ENCODE measurements around the gene CTF1.
A peak's percentile ranks its signal among the peaks of the same experiment; 100 is the strongest.

Gene CTF1

DNA sequence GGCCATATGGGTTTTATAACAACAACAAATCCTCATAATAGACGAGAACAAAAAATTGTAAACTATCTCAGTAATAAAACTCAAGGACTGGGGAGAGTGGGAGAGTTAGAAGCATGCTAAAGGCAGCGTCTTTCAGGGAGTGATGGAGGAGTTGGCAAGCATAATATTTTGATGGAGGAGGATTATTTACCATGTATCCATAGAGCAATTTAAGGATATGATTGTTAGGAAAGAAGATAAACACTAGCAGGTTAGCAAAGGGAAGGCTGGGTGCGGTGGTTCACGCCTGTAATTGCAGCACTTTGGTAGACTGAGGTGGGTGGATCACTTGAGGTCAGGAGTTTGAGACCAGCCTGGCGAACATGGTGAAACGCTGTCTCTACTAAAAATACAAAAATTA lies 30.4 kb upstream of the CTF1 start:
- no peak for DNase-seq (ENCODE audit: low read depth)
- TF ChIP-seq, protein P1, sequence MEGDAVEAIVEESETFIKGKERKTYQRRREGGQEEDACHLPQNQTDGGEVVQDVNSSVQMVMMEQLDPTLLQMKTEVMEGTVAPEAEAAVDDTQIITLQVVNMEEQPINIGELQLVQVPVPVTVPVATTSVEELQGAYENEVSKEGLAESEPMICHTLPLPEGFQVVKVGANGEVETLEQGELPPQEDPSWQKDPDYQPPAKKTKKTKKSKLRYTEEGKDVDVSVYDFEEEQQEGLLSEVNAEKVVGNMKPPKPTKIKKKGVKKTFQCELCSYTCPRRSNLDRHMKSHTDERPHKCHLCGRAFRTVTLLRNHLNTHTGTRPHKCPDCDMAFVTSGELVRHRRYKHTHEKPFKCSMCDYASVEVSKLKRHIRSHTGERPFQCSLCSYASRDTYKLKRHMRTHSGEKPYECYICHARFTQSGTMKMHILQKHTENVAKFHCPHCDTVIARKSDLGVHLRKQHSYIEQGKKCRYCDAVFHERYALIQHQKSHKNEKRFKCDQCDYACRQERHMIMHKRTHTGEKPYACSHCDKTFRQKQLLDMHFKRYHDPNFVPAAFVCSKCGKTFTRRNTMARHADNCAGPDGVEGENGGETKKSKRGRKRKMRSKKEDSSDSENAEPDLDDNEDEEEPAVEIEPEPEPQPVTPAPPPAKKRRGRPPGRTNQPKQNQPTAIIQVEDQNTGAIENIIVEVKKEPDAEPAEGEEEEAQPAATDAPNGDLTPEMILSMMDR (conservative IDR thresholded peaks at IDR 0.05; ENCODE audit: low read length): no peak
- no peak overlapping the region for H3K4me3 ChIP-seq (ENCODE audit: low read length)

DNA sequence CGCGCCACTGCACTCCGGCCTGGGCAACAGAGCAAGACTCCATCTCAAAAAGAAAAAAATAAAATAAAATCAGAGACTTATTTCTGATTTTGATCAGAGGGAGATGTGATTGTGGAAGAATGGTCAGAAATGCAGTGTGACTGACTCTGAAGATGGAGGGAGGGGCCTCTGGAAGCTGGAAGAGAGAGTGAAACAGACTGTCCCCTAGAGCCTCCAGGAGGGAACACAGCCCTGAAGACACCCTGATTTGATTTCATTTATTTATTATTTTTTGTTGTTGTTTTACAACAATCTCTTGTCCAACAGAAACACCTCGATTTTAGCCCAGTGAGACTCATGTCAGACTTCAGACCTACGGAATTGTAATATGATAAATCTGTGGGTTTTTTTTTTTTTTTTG lies 28.7 kb upstream of the CTF1 start:
- no peak overlapping the region for H3K4me3 ChIP-seq (ENCODE audit: low read length)
- TF ChIP-seq, protein P1 (conservative IDR thresholded peaks at IDR 0.05; ENCODE audit: low read length): peak; percentile 27
- DNase-seq (ENCODE audit: low read depth): no peak

DNA sequence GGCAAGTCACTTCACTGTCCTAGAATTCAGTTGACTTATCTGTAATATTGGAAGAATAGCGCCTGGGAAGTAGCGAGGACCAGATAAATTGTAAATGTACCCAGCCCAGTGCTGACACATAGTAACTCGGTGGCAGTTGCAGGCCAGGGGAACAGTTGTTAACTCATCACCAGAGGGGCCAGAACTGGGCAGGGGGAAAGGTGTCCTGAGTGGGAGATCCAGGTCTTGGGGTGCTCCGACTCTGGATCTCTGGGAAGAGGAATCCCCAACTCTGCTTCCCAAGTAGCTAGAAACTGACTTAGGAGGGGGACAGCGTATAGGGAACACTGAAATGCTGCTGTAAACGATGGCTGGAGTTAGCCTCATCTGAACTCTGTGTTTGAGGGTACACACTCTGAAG lies 25.5 kb upstream of the CTF1 start:
- no peak overlapping the region for H3K4me3 ChIP-seq (ENCODE audit: low read length)
- TF ChIP-seq, protein P1 (conservative IDR thresholded peaks at IDR 0.05; ENCODE audit: low read length): no peak
- DNase-seq (ENCODE audit: low read depth): no peak

DNA sequence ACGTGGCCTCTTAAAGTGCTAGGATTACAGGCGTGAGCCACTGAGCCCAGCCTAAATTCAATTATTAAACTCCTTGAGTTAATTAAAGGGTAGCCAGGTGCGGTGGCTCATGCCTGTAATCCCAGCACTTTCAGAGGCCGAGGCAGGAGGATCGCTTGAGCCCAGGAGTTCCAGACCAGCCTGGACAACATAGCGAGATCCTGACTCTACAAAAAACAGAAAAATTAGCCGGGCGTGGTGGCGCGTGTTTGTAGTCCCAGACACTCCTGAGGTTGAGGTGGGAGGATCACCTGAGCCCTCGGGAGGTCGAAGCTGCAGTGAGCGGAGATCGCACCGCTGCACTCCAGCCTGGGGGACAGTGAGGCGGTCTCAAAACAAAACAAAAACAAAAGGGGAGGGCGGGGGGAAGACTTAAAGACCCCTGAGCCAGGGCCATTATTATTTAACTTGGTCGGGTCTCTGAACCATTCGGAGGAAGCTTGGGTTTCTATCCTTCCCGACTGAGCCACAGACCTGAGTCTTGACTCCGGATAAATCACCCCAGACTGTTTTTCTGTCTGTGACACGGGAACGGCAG lies 22.1 kb upstream of the CTF1 start:
- DNase-seq (ENCODE audit: low read depth): no peak
- H3K4me3 ChIP-seq (ENCODE audit: low read length): peak overlapping the region; percentile 92
- TF ChIP-seq, protein P1 (conservative IDR thresholded peaks at IDR 0.05; ENCODE audit: low read length): no peak

DNA sequence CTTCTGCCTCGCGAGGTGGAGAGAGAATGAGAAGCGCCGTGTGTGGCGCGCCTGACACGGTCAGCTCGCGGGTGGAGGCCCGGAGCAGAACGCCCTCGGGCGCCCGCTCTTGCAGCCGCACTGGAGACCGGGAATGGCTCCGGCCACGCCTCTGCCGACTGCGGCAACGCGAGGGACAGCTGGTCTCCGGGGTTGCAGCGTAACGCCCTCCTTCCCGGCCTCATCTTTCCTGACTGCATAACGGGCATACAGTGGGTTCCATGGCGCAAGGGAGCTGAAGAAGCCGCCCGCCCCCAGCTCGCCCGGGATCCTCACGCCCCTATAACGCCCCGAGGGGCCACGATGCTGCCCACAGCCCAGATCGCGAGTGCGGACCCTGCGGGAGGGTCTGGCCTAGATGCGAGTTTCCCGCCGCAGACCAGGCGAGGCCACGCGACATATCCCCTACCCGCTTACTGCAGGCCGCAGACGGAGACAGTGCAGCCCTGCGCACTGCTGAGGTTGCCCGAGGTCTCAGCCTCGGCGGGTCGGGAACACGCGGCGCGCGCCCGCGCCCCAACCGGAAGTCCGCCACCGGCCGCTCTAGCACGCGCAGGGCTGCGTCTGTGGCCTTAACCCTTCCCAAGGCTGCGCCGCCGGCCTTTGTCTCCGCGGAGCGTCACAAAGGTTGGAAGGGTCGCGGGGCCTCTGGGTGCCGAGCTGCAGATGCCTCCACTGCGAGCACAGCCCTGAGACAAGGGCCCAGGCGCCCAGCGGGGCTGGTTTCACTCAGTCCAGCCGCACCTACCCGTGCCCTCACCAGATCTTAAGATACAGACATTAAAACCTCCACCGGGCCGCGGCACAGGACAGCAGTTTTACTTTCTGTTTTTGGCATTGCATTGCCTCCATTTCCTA lies 21.3 kb upstream of the CTF1 start:
- H3K4me3 ChIP-seq (ENCODE audit: low read length): peak overlapping the region; percentile 92
- peak; percentile 88 for DNase-seq (ENCODE audit: low read depth)
- TF ChIP-seq, protein P1 (conservative IDR thresholded peaks at IDR 0.05; ENCODE audit: low read length): no peak

DNA sequence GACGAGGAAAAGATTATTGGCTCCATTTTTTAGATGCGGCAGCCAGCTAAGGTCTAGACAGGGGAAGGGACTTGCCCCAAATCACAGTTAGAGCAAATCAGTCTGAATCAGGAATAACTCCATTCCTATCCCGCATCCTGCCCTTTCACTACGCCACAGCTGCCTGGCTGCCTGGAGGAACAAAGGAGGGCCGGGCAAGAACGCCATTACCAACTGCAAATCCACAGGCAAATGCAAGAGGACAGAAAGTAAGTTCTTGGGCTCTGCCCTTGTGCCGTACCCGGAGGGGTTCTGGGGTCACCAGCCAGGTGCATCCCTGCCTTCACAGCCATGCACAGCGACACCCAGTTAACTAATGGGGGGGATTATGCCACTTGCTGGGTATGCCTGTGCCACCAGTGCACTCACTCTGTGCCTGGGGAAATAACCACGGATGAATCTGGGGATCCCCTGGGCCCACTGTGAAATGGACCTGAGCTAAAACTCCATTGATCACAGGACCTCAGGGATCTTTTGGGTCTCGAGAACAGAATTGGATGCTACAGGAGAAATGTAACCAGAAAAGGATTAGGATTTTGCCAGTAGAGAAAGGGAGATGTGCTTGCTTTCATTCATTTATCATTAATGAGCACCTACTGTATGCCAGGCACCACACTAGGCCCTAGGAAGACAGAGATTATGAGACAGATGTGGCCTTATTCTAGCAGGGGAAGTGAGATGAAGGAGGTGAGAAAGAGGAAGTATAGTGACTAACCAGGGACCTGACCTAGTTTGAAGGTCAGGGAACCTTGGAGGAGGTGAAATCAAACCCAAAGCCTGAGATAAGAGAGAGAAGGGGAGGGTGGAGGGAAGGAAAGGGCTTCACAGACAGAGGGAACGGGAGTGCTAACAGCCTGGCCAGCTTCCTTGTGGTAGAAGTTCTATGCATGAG lies 20.3 kb upstream of the CTF1 start:
- peak overlapping the region; percentile 92 for H3K4me3 ChIP-seq (ENCODE audit: low read length)
- DNase-seq (ENCODE audit: low read depth): peak; percentile 19
- TF ChIP-seq, protein P1 (conservative IDR thresholded peaks at IDR 0.05; ENCODE audit: low read length): no peak
